Hematopoietic multipotent progenitor cell treated with erythropoietin and hydrocortisone succinate and interleukin-3 and kit ligand, for 8 days (in vitro differentiated cells): ENCODE results near the gene PFN4.

Experiments
- DNase-seq: peaks from one replicate; pipeline ENCODE4 v3.0.0-alpha.2; 2015

PFN4 gene

DNA sequence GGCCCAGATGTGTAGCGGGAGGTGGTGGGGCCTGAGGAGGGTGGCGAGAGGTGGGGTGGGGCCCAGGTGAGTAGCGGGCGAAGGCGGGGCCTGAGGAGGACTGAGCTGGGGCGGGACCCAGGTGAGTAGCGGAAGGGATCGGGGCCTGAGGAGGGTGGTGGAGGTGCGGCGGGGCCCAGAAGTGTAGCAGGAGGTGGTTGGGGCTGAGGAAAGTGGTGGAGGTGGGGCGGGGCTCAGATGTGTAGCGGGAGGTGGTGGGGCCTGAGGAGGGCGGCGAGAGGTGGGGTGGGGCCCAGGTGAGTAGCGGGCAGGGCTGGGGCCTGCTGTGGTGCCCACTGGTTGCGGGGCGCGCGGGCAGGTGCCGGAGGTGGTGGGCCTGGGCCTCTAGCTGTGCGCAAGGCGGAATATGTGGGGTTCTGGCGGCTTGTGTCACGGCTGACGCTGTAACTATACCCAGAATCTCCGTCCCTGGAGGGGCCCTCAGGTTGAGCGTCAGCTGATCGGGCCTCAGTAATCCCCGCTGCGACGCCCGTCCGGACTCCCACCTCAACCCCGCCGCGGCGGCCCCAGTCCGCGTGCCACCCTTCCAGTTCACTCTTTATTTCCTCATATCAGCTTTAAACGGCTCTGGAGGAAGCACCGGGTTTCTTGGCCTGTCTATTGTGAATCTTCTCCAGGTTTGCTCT, 46.1 kb downstream of the PFN4 start:
- peak; percentile 44 for DNase-seq

DNA sequence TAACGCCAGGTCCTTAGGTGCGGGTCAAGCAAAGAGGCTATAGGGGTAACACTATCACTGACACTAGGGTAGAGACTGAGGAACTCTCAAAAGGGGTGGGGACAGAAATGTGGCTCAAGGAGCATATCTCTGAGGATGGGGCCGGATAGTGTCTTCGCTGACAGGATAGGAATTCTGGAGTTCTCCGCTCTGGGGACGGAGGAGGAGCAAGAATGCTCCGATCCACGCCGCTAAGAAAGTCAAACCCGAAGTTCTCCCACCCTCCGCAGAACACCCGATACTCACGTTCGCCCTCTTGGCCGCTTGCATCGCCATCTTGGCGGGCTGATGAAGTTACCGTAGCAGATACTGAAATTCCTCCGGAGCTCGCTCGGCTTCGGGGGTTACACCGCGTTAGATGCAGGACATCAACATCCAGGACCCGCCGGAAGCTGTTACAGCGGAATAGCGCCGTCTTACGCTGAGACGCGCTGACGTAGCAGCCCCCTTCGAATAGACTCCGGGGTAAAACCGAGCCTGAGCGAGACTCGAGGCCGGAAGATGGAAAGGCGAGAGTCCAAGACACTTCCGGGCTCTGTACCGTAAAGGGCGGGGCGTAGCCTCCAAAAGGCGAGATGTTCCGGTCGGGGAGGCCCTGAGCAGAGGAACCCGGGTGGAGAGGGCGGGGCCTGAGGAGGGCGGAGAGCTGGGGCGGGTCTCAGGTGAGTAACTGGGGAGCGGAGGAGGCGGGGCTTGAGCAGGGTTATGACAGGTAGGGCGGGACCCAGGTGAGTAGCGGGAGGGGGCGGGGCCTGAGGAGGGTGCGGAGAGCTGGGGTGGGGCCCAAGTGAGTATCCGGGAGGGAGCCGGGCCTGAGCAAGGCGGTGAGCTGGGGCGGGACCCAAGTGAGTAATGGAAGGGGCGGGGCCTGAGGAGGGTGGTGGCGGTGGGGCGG, 47.0 kb downstream of the PFN4 start, which contains the start of gene SF3B6:
Gene SF3B6, minus strand, starts transcription at position 412 of the 934 bp plus-strand sequence. Its CDS starts 97 bp downstream, at position 315.
- peak; percentile 99 for DNase-seq

DNA sequence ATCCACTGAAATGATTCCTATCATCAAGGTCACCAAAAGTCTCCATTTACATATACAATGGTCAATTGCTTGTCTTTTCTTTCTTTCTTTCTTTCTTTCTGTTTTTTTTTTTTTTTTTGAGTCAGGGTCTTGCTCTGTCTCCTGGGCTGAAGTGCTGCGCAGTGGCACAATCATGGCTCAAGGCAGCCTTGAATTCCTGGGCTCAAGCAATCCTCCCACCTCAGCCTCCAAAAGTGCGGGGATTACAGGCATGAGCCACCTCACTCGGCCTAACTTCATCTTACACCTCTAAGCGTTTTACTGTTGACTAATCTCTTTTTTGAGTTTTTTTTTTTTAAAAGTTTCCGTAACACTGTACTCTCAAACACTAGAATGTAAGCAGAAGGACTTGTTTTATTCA, 47.9 kb downstream of the PFN4 start:
- no peak for DNase-seq

DNA sequence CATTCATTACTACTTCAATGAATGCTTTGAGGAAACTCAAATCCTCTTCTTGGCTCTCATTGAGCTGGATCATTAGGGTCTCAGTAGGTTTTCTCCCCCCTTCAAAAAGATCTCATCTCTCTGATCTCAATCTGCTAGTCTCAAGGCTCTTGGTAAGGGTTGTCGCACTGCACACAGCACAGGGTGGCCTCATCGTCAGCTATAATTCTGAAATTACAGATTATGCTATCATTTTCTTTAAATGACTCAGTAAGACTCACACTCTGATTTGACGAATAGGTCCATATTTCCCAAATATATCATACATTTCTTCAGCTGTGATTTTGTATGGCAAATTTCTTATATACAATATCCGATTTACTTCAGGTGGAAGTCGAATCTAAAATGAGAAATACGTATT, 49.3 kb downstream of the PFN4 start:
- no peak for DNase-seq

DNA sequence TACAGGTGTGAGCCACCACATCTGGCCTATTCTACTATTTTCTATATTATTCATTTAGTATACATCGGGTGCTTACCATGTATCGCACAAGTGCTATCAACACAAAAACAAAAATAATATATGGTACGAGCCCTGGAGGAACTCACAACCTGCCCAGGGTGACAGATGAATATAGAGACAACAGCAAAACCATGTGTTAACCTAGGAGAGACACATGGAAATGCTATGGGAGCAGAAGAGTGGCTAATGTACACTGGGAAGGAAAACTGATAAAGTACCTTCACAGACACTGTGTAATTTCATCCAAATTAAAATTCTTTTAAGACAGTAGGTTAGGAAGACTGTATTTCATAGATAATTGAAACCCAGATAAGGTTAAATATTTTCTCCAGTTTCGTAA, 50.9 kb downstream of the PFN4 start:
- DNase-seq = no peak

DNA sequence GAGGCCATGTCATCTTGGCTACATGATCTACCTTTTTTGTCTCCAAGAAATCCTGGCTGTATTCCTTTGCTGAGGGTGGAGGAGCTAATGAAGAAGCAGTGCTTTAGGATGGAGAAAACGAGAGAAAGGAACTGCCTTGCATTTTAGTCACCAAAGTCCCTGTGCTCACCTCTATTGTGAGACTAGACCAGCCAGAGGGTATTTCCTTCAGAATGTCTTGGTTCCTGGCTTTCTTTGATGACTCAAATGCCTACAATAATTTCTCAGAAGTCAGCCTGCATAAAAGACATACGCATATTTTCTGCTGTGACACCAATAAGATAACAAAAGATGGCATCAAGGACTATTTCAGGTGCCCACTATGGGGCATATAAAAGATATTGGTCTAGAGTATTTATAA, 57.8 kb downstream of the PFN4 start:
- no peak for DNase-seq
